H1 (cell line): Measurements from ENCODE around the gene DOCK3. TPM values are rescaled to one million over a fixed set of nuclear protein-coding genes. Genes with fewer than 3 reads are reported as not detected.

Experiments
- CTCF ChIA-PET: fragments of 300-600 bp; sonication (Branson Sonifier 250); formaldehyde crosslinking; loops from one replicate; lab custom pipeline; 2021; ENCODE audit not compliant: partially characterized antibody; lab: Charles Lee
- POLR2A ChIA-PET: fragments of 300-600 bp; sonication (Branson Sonifier 250); formaldehyde crosslinking; loops from one replicate; lab custom pipeline; 2021; ENCODE audit warnings: inconsistent platforms; ENCODE audit not compliant: partially characterized antibody; lab: Charles Lee
- DNase-seq, 2 experiments: peaks; one replicate each; pipeline versions ENCODE4 v3.0.0 to v3.0.0-alpha.2; 2010 to 2022; ENCODE audit warnings: low spot score in 2 of 2, low read depth in 1 of 2, mixed read lengths in 1 of 2
- FAIRE-seq: peaks from 2 replicates; lab custom pipeline; 2011; peaks lifted over from hg19 to GRCh38; lab: Jason Lieb, UNC
- H2AFZ ChIP-seq: 2 replicates; pipeline ENCODE4 v1.8.1; 2012; ENCODE audit warnings: low read length, inconsistent platforms
- H2AK5ac ChIP-seq: 2 replicates; pipeline ENCODE4 v1.6.1; 2013; ENCODE audit warnings: low read depth, low read length
- H2BK120ac ChIP-seq: replicated peaks from 2 replicates; pipeline ENCODE3; 2013; ENCODE audit warnings: low read depth, low read length, inconsistent platforms
- H2BK12ac ChIP-seq: 2 replicates; pipeline ENCODE4 v1.6.1; 2013; ENCODE audit warnings: low read depth, low read length
- H2BK15ac ChIP-seq: 2 replicates; pipeline ENCODE4 v1.6.1; 2013; ENCODE audit warnings: low read length
- H2BK20ac ChIP-seq: 2 replicates; pipeline ENCODE4 v1.6.1; 2013; ENCODE audit warnings: low read length
- H2BK5ac ChIP-seq: 2 replicates; pipeline ENCODE4 v1.6.1; 2013; ENCODE audit warnings: low read depth, low read length
- H3K14ac ChIP-seq: 2 replicates; pipeline ENCODE4 v1.6.1; 2013; ENCODE audit warnings: inconsistent platforms; ENCODE audit not compliant: insufficient read length
- H3K18ac ChIP-seq: 2 replicates; pipeline ENCODE4 v1.6.1; 2013; ENCODE audit warnings: low read length; ENCODE audit errors: extremely low read depth
- H3K23ac ChIP-seq: 2 replicates; pipeline ENCODE4 v1.6.1; 2013; ENCODE audit warnings: inconsistent platforms; ENCODE audit not compliant: insufficient read length
- H3K23me2 ChIP-seq: 2 replicates; pipeline ENCODE4 v1.6.1; 2013; ENCODE audit warnings: low read depth, low read length
- H3K27ac ChIP-seq: 2 replicates; pipeline ENCODE4 v1.6.1; 2011; ENCODE audit warnings: low read depth, low read length, inconsistent platforms
- H3K27me3 ChIP-seq, 4 experiments: replicated peaks in 1 of 4; 1 replicate in 1 of 4; 2 replicates in 3 of 4; pipeline versions ENCODE4 v1.6.1 to v1.8.1; 2011 to 2013; ENCODE audit warnings: low read length in 3 of 4, mild to moderate bottlenecking in 3 of 4, inconsistent platforms in 2 of 4, mixed read lengths in 2 of 4, moderate library complexity in 1 of 4; ENCODE audit not compliant: control insufficient read depth in 3 of 4, insufficient read depth in 3 of 4; ENCODE audit errors: extremely low read depth in 1 of 4
- H3K36me3 ChIP-seq, 4 experiments: 2 replicates each; pipeline versions ENCODE4 v1.6.1 to v1.8.1; 2011 to 2013; ENCODE audit warnings: mild to moderate bottlenecking in 4 of 4, low read length in 3 of 4, moderate library complexity in 2 of 4, control low read depth in 1 of 4, inconsistent platforms in 1 of 4; ENCODE audit not compliant: insufficient read depth in 4 of 4, control insufficient read depth in 2 of 4
- H3K4ac ChIP-seq: replicated peaks from 2 replicates; pipeline ENCODE3; 2013; ENCODE audit warnings: low read length, low read depth, mixed read lengths, inconsistent platforms; ENCODE audit not compliant: insufficient read length
- H3K4me1 ChIP-seq, 4 experiments: replicated peaks in 1 of 4; 1 replicate in 1 of 4; 2 replicates in 3 of 4; pipeline versions ENCODE4 v1.6.1 to v1.8.1; 2011 to 2013; ENCODE audit warnings: low read length in 3 of 4, inconsistent platforms in 2 of 4, mixed read lengths in 1 of 4; ENCODE audit not compliant: insufficient read depth in 4 of 4, control insufficient read depth in 3 of 4
- H3K4me2 ChIP-seq, 2 experiments: 2 replicates each; pipeline versions ENCODE4 v1.6.1 to v1.8.1; 2011 to 2013; ENCODE audit warnings: low read depth in 2 of 2, low read length in 2 of 2, control low read depth in 1 of 2, inconsistent platforms in 1 of 2, mild to moderate bottlenecking in 1 of 2; ENCODE audit not compliant: insufficient read depth in 1 of 2
- H3K4me3 ChIP-seq, 4 experiments: fragments of 200-600, 300-600 bp in 1 of 4; sonication (generic), shearing (Covaris generic), sonication (Bioruptor Twin) in 1 of 4; 2 replicates each; pipeline versions ENCODE4 v1.5.1 to v1.8.1; 2011 to 2016; ENCODE audit warnings: low read length in 4 of 4, low read depth in 3 of 4, control low read depth in 2 of 4, inconsistent platforms in 2 of 4, mild to moderate bottlenecking in 2 of 4, mixed read lengths in 1 of 4, moderate library complexity in 1 of 4; ENCODE audit not compliant: insufficient read depth in 2 of 4; ENCODE audit errors: extremely low read depth in 1 of 4
- H3K56ac ChIP-seq: replicated peaks from 2 replicates; pipeline ENCODE3; 2013; ENCODE audit warnings: low read depth, mild to moderate bottlenecking, mixed read lengths, low read length, inconsistent platforms; ENCODE audit not compliant: insufficient read length
- H3K79me1 ChIP-seq: 2 replicates; pipeline ENCODE4 v1.6.1; 2013; ENCODE audit warnings: low read depth, low read length, control low read depth
- H3K79me2 ChIP-seq, 2 experiments: 2 replicates each; pipeline versions ENCODE4 v1.6.1 to v1.8.1; 2012 to 2013; ENCODE audit warnings: low read length in 2 of 2, mild to moderate bottlenecking in 2 of 2, inconsistent platforms in 1 of 2; ENCODE audit not compliant: insufficient read depth in 2 of 2, control insufficient read depth in 1 of 2
- H3K9ac ChIP-seq, 4 experiments: replicated peaks in 1 of 4; 1 replicate in 1 of 4; 2 replicates in 3 of 4; pipeline versions ENCODE4 v1.6.1 to v1.8.1; 2011 to 2013; ENCODE audit warnings: low read depth in 3 of 4, low read length in 3 of 4, control low read depth in 2 of 4, mild to moderate bottlenecking in 2 of 4, moderate library complexity in 2 of 4, inconsistent platforms in 1 of 4; ENCODE audit errors: extremely low read depth in 1 of 4
- H3K9me3 ChIP-seq, 2 experiments: 2 replicates each; pipeline versions ENCODE4 v1.6.1 to v1.8.1; 2012 to 2013; ENCODE audit warnings: mild to moderate bottlenecking in 2 of 2, moderate library complexity in 2 of 2, control low read depth in 1 of 2, inconsistent platforms in 1 of 2, low read depth in 1 of 2, low read length in 1 of 2, mixed read lengths in 1 of 2; ENCODE audit not compliant: insufficient read depth in 2 of 2
- H4K20me1 ChIP-seq, 2 experiments: replicated peaks in 1 of 2; 2 replicates each; pipeline versions ENCODE3 to v1.8.1; 2011 to 2013; ENCODE audit warnings: inconsistent platforms in 2 of 2, low read length in 2 of 2, mild to moderate bottlenecking in 1 of 2; ENCODE audit not compliant: insufficient read depth in 2 of 2, control insufficient read depth in 1 of 2
- H4K5ac ChIP-seq: 2 replicates; pipeline ENCODE4 v1.6.1; 2013; ENCODE audit warnings: low read length, low read depth, mixed read lengths, inconsistent platforms; ENCODE audit not compliant: insufficient read length
- H4K8ac ChIP-seq: 2 replicates; pipeline ENCODE4 v1.8.0; 2013; ENCODE audit warnings: mild to moderate bottlenecking, moderate library complexity, low read length, inconsistent platforms; ENCODE audit not compliant: insufficient read depth; ENCODE audit errors: extremely low read depth
- H4K91ac ChIP-seq: replicated peaks from 2 replicates; pipeline ENCODE3; 2013; ENCODE audit warnings: low read length, mixed read lengths, inconsistent platforms; ENCODE audit not compliant: insufficient read length
- CEBPB ChIP-seq: IDR thresholded peaks from 2 replicates; pipeline ENCODE4 v1.6.1; 2012; ENCODE audit warnings: low read depth, low read length
- FOSL1 ChIP-seq: IDR thresholded peaks from 2 replicates; pipeline ENCODE4 v1.6.1; 2011; ENCODE audit warnings: mild to moderate bottlenecking, low read depth, low read length, moderate library complexity; ENCODE audit not compliant: insufficient read depth
- JUND ChIP-seq: IDR thresholded peaks from 2 replicates; pipeline ENCODE4 v1.6.1; 2011; ENCODE audit warnings: mild to moderate bottlenecking, improper control_type of control experiment, low read length
- RNF2 ChIP-seq: fragments of 200-900, 300-1000 bp; sonication (generic); IDR thresholded peaks from 2 replicates; pipeline ENCODE4 v1.7.1; 2016; ENCODE audit warnings: borderline replicate concordance, low read depth, mild to moderate bottlenecking, antibody characterized with exemption, low read length; ENCODE audit not compliant: poor library complexity, severe bottlenecking; ENCODE audit errors: missing control alignments
- SRF ChIP-seq: IDR thresholded peaks from 2 replicates; pipeline ENCODE4 v1.6.1; 2011; ENCODE audit warnings: mild to moderate bottlenecking, low read depth, low read length, moderate library complexity
- SUZ12 ChIP-seq: fragments of 200-600 bp; sonication (generic); IDR thresholded peaks from 2 replicates; pipeline ENCODE4 v1.6.1; 2012; ENCODE audit warnings: mild to moderate bottlenecking, inconsistent platforms, low read length, moderate library complexity, mixed read lengths
- TBP ChIP-seq: IDR thresholded peaks from 2 replicates; pipeline ENCODE4 v1.6.1; 2011; ENCODE audit warnings: low read depth, low read length, improper control_type of control experiment
- WGBS, 2 experiments: shearing (Covaris generic) in 1 of 2; methylation state at CpG; one replicate each; pipeline versions ENCODE4 v1.1.6 to v1.1.7; 2013 to 2015; ENCODE audit warnings: low lambda C conversion rate in 2 of 2, mixed read lengths in 2 of 2, inconsistent platforms in 1 of 2, low coverage in 1 of 2, missing lambda C conversion rate in 1 of 2; ENCODE audit not compliant: insufficient replicate concordance in 2 of 2, insufficient coverage in 1 of 2, insufficient read length in 1 of 2; ENCODE audit errors: extremely low coverage in 1 of 2, missing lambda C conversion rate in 1 of 2; 5-methylcytosine and 5-hydroxymethylcytosine counted together
- polyA plus RNA-seq, 7 experiments: library from polyadenylated mRNA; depleted of rRNA in 3 of 7; stranded (reverse) in 5 of 7; unstranded in 2 of 7; fragments of >200 nt in 5 of 7; fragments of 200-250 nt in 2 of 7; gene quantifications; 1 replicate in 5 of 7; 2 replicates in 1 of 7; 4 replicates in 1 of 7; pipeline versions ENCODE4 v1.2.1 to v1.2.3, GENCODE V29; 2011 to 2013; ENCODE audit warnings: missing spikeins in 2 of 7, mixed read lengths in 2 of 7
- total RNA-seq: library from RNA; stranded (reverse); fragmentation: NEBNext Ultra II Directional; extraction: Animal tissue kit (Norgen Biotek cat#: 25700); gene quantifications from 2 replicates; pipeline ENCODE4 v1.2.1, GENCODE V29; 2021
- TF ChIP-seq, protein P1 (sequence below): IDR thresholded peaks from 2 replicates; pipeline ENCODE4 v1.6.1; 2011; ENCODE audit warnings: low read depth, mild to moderate bottlenecking, low read length; ENCODE audit not compliant: insufficient read depth

Gene DOCK3
- total and polyA plus RNA-seq, 2 of the 8 experiments (the other 6 are each of a cell fraction or from before 2014, with no cell fraction given), result 2.7 to 5.0 TPM

DNA sequence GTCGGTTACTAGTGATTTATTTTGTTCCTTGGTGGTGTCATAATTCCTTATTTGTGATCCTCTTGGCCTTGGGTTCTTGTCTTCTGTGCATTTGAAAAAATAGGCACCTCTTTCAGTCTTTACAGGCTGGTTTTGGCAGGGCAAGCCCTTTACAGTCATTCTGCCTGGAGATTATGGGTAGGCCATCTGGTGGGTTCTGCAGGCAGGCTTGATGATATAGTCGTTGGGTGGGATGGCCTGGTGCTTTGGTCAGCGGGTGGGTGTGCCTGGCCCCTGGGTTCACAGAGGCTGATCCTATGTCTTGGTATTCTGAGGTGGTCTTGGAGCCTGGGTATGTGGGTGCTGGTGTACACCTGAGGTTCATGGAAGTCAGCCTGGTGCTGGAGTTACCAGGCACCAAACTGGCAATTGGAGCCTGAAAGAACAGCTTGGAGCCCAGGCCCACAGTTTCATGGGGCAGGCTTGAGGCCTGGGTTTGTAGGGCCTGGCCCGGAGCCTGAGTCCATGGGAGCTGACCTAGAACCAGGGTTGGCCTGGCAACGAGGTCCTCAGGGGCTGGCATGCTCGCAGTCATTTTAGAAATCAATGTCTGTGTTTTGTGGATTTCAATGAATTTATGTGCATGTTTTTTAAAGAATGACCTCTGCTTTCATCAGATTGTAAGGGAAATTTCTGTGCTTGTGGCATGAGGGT, 63.3 kb downstream of the DOCK3 start:
- no peak overlapping the region for H4K8ac ChIP-seq
- H3K4me1 ChIP-seq, result peaks cover 3 to 8% (median 6%) of the 10 kb centered on the region in 4 experiments; a peak in 4 of 7 replicates
- H3K18ac ChIP-seq, result 0 out of 2 replicates have a peak overlapping the region, but pooled peaks have one; percentile 28
- no peak overlapping the region for H2AK5ac ChIP-seq
- H3K79me2 ChIP-seq, result peaks cover 0 to 38% of the 10 kb centered on the region in 2 experiments; a peak in 2 of 4 replicates
- H4K5ac ChIP-seq, result peak overlapping the region; percentile 8
- H3K56ac ChIP-seq, result no peak overlapping the region
- H2BK12ac ChIP-seq, result peak overlapping the region; percentile 94; the same call in 1 of the 2 replicates
- H3K23ac ChIP-seq, result no peak overlapping the region
- WGBS, 2 experiments, result 80% methylated on average over 6 of the region's 6 CpGs; no CpG with 5 or more reads in 1 of the 2 experiments
- no peak overlapping the region for H3K4me2 ChIP-seq
- H2BK15ac ChIP-seq, result peak overlapping the region; percentile 46; the same call in 1 of the 2 replicates
- H2BK20ac ChIP-seq, result 0 out of 2 replicates have a peak overlapping the region, but pooled peaks have one; percentile 35
- no peak overlapping the region for H3K9ac ChIP-seq
- peak overlapping the region; percentile 89 for H2BK5ac ChIP-seq
- H3K27ac ChIP-seq, result no peak overlapping the region; the same call in 1 of the 2 replicates
- no peak overlapping the region for H3K14ac ChIP-seq
- H3K23me2 ChIP-seq, result no peaks in the 10 kb centered on the region; the same call in 1 of the 2 replicates
- H4K20me1 ChIP-seq, result no peaks in the 10 kb centered on the region
- DNase-seq (no peak), FAIRE-seq (no peak)
- no peaks in the 10 kb centered on the region for H3K27me3 ChIP-seq
- peak overlapping the region; percentile 41 for H3K4ac ChIP-seq
- H3K36me3 ChIP-seq, result no peaks in the 10 kb centered on the region
- POLR2A ChIA-PET, result interaction anchor here (0.8 to 1.3 kb wide), 3 partner anchors 12 to 186 kb away, joined by 3 to 4 read pairs (median 3); no protein-coding TSS in a partner anchor
- no peak overlapping the region for H3K4me3 ChIP-seq
- CTCF ChIA-PET, result interaction anchor here (1.0 kb wide), 1 partner anchor 30 kb away, joined by 3 read pairs; no protein-coding TSS in a partner anchor
- no peak overlapping the region for H2BK120ac ChIP-seq
- H3K79me1 ChIP-seq, result no peaks in the 10 kb centered on the region
- H2AFZ ChIP-seq, result no peak overlapping the region
- no peak overlapping the region for H4K91ac ChIP-seq
- H3K9me3 ChIP-seq, result peaks cover 0 to 3% of the 10 kb centered on the region in 2 experiments; a peak in 1 of 4 replicates
- no peak for TF ChIP-seq RNF2
- TF ChIP-seq CEBPB, result no peak
- TF ChIP-seq JUND, result no peak
- no peak for TF ChIP-seq TBP
- no peak for TF ChIP-seq FOSL1
- no peak for TF ChIP-seq SRF
- TF ChIP-seq, protein P1, sequence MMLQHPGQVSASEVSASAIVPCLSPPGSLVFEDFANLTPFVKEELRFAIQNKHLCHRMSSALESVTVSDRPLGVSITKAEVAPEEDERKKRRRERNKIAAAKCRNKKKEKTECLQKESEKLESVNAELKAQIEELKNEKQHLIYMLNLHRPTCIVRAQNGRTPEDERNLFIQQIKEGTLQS, result no peak
- TF ChIP-seq SUZ12, result no peak
